HG03520 (cell line): ENCODE results near the gene HTR3C.
"Not testable (repeated sequence)": the region's sequence is repeated elsewhere in the genome, so short reads cannot be mapped to it uniquely, and the experiment has no call there.

ENCODE experiments used
- ATAC-seq: cut with Tn5 transposase; IDR thresholded peaks from one replicate; pipeline ENCODE4 v1.9.1; 2021; ENCODE audit warnings: mild to moderate bottlenecking, moderate library complexity; ENCODE audit not compliant: unreplicated experiment

HTR3C gene

DNA sequence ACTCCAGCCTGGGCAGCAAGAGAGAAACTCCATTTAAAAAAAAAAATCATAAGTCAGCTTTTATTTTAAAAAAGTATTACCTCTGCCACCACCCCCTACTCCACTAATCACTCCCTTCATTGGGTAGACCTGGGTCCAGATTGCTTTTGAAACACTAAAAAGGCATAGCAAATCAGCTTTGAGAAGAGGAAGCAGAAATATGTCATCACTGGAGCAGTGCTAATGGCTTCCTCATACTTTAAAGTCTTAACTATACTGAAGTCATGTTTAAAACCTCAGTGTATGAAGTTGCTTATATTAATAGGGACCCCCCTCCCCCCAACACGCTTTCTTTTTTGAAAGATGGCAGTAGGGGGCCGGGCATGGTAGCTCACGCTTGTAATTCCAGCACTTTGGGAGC is 22.3 kb upstream of the HTR3C start:
- ATAC-seq: no peak

- no peak for ATAC-seq
These were observed 21.6 kb upstream of the HTR3C start, which contains the start of gene HTR3D for GRCh38 chr3:184031187-184031792. Gene HTR3D, plus strand, starts transcription at chr3:184031742. Its CDS starts 0 bp downstream, at chr3:184031742.

DNA sequence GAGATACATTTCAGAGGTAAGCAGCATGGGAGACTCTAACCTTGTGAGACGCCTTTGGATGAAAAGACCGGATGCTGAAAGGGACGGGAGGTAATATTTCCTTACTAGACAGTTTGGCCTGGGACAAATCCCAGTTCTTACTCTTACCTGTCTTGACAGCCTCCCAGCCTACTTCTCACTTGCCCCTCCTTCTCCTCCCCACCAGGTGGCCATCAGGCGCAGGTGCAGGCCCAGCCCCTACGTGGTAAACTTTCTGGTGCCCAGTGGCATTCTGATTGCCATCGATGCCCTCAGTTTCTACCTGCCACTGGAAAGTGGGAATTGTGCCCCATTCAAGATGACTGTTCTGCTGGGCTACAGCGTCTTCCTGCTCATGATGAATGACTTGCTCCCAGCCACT is 15.0 kb upstream of the HTR3C start:
- ATAC-seq: no peak

GRCh38 chr3:184038307-184038706 is 14.5 kb upstream of the HTR3C start:
- ATAC-seq: not testable (repeated sequence)

DNA sequence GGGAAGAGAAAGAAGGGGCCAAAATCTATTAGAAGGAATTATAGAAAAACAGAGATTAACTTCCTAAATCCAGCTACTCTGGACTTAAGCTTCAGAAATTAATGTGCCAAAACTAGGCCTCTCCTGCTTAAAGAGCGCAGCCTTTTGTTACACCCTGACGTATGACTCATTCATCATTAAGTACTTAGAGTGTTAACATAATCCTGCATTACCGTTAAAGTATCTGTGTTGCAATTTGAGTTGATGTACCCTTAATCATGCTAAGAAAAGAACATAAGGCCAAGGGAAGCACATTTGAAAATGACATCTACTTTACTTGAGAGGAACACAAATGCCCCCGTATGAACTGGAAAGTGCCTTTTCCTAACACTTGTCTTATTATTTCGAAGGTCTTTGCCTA is 13.4 kb upstream of the HTR3C start:
- no peak for ATAC-seq

- ATAC-seq: no peak
These were observed 12.8 kb upstream of the HTR3C start for GRCh38 chr3:184040010-184040409.

DNA sequence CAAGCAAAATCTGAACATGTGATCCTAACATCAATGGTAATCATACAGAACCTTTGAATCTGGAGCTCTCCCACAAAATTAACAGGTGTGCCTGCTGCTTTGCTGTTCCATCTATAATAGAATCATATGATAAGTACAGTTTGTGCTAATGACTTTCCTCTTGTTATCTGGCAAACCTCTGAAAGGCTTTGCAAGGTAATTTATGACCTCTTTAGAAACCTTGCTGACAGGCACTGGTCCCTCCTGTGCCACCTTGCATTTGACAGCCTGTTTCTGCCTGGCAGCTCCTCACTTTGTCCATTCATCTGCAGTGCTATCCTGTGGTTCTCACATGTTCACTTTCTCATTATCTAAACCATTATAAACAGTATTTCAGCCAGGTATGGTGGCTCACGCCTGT is 10.2 kb upstream of the HTR3C start:
- ATAC-seq: no peak

DNA sequence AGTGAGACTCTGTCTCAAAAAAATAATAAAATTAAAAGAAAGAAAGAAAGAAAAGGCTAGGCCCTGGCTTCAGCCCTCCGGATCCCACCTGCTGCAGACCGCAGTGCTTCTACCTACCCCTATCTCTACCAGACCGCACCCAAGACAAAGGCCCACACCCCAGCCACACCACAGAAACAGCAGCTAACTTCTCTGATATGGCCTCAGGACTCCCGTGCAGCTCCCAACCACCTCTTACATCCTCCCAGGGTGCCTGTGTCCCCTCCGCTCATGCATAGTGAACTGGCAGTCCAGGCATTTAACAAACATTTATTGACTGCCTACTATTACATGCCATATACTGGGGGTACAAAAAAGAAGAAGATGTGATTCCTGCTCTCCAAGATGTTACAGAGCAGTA is 6.9 kb upstream of the HTR3C start:
- ATAC-seq: no peak

DNA sequence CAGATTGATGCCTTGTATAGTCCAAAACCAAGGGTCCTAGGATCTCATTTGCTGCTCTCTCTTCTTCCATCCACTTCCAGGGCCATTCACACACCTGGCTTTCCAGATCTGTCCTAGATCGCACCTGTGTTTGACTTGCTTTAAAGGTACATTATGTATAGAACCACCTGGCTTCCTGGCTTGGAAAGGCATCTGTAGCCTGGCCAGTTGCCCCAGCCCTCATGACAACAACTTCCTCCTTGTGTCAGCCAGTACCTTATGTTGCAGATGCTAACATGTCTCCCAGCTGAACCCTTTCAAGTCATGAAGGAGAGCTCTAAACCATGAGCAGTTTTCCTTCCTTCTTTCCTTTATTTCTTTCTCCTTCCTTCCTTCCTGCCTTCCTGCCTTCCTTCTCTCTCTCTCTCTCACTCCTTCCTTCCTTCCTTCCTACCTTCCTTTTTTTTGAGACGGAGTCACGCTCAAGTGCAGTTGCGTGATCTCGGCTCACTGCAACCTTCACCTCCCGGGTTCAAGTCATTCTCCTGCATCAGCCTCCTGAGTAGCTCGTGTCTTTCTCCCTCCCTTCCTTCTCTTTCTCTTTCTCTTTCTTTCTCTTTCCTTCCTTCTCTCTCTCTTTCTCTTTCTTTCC is 2.5 kb upstream of the HTR3C start:
- ATAC-seq: no peak

DNA sequence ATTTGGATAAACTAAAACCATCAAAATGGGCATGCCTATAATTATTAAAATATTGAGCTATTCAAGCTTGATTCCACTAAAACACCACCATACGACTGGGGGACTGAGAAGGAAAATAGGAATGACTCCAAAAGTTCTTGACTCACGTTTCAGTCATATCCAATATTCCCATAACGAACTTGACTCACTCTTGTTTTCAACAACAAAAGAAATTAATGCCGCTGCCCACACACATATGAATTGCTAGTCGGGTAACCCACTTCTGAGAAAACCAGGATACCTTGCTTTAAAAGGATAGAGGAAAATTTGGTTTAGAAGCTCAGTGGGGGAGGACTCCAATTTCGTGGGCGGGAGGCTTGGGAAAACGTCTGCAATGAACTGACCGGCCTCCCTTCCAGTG is 5.2 kb downstream of the HTR3C start:
- ATAC-seq: no peak

GRCh38 chr3:184059424-184059823 is 6.6 kb downstream of the HTR3C start:
- no peak for ATAC-seq

- no peak for ATAC-seq
These were observed 9.8 kb downstream of the HTR3C start for GRCh38 chr3:184062637-184063036.

DNA sequence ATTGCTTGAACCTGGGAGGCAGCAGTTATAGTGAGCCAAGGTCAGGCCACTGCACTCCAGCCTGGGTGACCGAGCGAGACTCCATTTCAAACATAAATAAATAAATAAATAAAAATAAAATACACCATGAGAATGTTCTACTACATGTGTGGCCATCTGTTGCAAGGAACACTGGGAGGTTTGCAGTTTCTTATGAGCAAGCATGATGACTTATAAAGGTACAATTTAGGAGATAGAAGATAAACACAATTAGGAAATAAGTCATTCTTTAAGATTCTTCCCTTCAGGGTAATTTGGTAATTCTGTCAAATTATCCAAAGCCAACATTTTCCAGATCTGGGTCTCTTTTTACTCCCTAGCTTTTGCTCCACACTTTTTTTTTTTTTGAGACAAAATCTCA is 13.4 kb downstream of the HTR3C start:
- no peak for ATAC-seq

DNA sequence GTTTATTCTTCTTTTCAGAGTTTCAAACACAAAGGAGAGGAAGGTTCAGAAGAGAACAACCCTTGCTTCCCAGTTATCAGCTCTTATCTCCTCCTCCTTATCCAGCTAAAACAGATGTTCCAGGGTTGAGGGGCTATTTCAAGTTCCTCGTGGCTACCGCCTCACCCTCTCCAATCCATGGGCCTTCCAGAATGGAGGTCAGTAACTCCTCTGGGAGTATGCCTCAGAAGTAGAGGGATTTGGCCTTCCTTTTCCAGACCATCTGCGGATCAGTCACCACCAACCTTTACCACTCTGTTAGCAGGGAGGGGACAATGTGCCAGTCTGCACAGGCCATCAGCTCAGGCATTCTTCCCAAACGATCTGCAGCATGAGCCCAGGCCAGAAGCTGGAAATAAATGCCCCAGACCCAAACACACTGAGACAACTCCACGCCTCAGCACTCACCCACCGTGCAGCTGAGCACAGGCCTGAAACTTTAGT is 14.8 kb downstream of the HTR3C start:
- ATAC-seq: no peak

DNA sequence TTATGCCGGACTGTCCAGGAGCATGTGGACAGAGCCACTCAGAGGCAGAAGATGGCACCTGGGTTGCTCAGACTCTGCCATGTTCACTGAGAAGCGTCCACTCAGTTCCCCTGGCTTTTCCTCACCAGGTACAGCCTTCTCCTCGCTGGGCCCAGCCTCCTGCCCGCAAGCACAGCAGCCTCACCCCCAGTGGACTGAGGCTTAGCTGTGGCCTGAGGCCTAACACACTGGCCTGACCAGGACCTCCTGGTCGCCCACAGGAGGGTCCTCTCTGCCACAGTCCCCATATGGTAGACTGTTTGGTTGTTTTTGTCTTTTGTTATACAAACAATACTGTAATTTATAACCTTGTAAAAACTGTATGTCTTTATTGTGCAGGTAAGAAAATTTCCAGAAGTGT is 15.5 kb downstream of the HTR3C start:
- ATAC-seq: no peak

DNA sequence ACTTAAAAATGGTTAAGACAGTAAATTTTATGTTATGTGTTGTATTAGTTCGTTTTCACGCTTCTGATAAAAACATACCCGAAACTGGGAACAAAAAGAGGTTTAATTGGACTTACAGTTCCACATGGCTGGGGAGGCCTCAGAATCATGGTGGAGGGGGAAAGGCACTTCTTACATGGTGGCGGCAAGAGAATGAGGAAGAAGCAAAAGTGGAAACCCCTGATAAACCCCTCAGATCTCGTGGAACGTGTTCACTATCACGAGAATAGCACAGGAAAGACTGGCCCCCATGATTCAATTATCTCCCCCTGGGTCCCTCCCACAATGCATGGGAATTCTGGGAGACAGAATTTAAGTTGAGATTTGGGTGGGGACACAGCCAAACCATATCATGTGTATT is 18.3 kb downstream of the HTR3C start:
- not testable (repeated sequence) for ATAC-seq

DNA sequence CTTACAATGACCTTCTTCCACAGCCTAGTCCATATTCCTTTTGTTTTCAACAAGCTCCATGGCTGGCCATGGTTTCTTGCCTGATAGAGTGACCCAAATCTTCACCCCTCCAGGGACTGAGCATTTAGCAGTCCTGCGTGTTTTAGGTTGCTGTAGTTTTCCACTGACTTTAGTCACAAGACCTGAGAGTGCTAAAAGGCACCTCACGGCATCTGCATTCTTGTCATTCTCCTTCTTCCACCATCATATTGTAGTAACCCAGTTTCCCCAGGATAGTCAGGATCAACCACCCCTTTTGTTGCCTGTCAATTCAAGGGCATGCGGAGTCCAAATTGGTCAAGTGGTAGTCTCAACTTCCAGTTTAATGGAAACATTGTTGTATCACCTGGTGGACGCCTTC is 20.8 kb downstream of the HTR3C start:
- ATAC-seq: no peak

- ATAC-seq: no peak
These were observed 23.1 kb downstream of the HTR3C start for GRCh38 chr3:184075901-184076300.

- ATAC-seq: no peak
These were observed 25.0 kb downstream of the HTR3C start for GRCh38 chr3:184077881-184078280.

DNA sequence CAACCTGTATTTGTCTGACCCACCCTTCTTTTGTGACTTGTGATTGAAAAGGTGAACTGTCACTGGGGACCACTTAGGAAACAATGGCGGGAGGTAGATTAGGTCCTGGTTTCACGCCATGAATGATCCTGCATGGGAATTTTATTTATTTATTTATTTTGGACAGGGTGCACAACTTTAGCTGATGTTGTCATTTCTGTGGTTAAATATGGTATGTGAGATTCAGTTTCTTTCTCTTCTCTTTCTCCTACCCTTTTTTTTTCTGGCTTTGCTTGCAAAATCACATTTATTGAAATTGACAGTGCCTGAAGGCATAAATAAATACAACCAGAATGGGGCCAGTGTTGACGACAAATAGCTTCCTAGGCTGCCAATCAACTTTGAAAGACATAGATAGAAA is 26.0 kb downstream of the HTR3C start:
- ATAC-seq: no peak

GRCh38 chr3:184081116-184081830 is 28.4 kb downstream of the HTR3C start:
- ATAC-seq: no peak

GRCh38 chr3:184082034-184082433 is 29.2 kb downstream of the HTR3C start:
- ATAC-seq: no peak
